ENCODE measurements around the gene BICDL1. TPM values are rescaled to one million over a fixed set of nuclear protein-coding genes. Genes with fewer than 3 reads are reported as not detected.

BICDL1 gene
- polyA plus RNA-seq, 3 donors = 34.3 to 39.1 (median 36.2) TPM

GRCh38 chr12:120051535-120051934, 62.5 kb downstream of the BICDL1 start:
- no peak for DNase-seq (ENCODE audit: low read depth in 3 of 3, low spot score in 2 of 3)

DNA sequence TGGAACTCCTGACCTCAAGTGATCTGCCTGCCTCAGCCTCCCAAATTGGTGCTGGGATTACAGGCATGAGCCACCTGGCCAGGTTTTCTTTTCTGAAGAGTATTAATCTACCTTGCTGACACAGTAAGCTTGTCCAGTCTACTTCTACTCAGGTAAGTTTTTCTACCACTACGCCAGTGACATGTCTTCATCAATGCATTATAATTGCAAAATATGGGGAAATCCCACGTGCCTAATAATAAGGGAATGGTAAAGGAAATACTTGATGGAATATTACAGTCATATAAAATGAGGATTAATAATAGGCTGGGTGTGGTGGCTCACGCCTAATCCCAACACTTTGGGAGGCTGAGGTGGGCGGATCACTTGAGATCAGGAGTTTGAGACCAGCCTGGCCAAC, 65.3 kb downstream of the BICDL1 start:
- no peak for DNase-seq (ENCODE audit: low read depth in 3 of 3, low spot score in 2 of 3)

DNA sequence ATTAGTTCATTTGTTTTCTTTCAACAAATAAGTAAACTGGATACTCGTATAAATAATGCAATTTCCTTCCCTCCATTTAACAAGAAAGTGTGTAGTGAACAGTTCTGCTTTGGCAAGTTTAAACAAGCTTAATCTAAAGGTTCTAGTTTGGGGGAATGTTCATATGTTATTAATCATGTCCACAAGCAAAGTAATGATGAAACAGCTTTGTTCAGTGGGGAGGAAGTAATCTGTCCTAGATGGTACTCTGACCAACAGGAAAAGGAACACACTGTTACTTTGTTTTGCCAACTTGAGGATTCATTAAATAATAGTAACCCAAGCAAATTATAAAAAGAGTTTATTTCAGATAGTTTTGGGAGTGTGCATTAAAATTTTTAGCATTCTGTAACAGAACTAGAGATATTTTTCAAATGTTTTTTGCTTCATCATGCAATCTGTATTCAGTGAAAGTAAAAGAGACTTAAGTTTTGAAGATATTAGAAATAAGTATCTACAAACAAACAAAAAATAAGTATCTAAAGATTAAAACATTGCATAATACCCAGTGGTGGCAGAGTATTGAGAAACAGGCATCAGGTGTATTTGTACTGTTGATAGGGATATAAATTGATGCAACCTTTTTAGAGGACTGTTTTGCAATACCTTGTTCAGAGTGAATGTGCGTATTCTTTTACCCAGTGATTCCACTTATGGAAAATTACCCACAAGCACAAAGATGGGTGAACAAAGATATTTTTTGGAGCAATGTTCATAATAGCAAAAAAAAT, 66.4 kb downstream of the BICDL1 start:
- no peak for DNase-seq (ENCODE audit: low read depth in 3 of 3, low spot score in 2 of 3)

- DNase-seq (ENCODE audit: low read depth in 3 of 3, low spot score in 2 of 3) = no peak
Measured at GRCh38 chr12:120056739-120057138, 67.7 kb downstream of the BICDL1 start.

- DNase-seq (ENCODE audit: low read depth in 3 of 3, low spot score in 2 of 3) = no peak
Measured at GRCh38 chr12:120060196-120060595, 71.2 kb downstream of the BICDL1 start.

DNA sequence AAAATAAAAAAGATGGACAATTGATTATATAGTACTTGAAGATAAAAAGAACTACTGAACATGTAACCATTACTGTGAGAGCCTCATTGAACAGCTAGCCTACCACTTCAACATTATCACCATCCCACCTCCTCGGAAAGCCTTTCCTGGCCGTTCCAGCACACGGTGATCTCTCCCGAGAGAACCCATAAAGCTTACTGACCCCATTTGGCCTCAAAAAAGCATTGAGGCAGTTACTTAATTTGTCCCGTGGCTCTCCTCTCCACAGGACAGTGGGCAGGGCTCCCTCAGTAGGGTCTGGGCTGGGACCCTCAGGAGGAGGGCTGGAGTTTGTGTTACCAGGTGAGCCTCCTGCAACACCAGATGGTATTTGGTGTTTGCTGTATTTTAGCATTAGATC, 71.7 kb downstream of the BICDL1 start:
- no peak for DNase-seq (ENCODE audit: low read depth in 3 of 3, low spot score in 2 of 3)

GRCh38 chr12:120061575-120062214, 72.7 kb downstream of the BICDL1 start:
- no peak for DNase-seq (ENCODE audit: low read depth in 3 of 3, low spot score in 2 of 3)

GRCh38 chr12:120062976-120063579, 74.0 kb downstream of the BICDL1 start:
- no peak for DNase-seq (ENCODE audit: low read depth in 3 of 3, low spot score in 2 of 3)

- no peak for DNase-seq (ENCODE audit: low read depth in 3 of 3, low spot score in 2 of 3)
Measured at GRCh38 chr12:120064054-120064940, 75.3 kb downstream of the BICDL1 start.

DNA sequence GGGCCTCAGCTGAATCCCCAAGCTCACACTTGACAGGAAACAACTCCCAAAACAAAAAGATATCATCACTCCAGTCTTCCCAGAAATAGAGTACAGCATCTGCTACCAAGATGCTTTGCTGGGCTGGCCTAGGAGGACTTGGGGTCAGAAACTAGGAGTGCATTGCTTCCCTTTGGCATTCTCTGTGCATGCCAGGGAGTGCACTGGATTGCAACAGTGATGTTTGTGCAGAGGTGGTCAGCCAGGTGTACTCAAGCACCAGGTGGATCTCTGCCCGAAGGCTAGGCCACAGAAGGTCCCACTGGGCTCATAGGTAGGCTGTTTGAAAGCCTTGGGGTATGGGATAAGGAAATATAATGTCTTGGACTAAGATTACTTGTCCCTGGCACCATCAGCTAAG, 76.4 kb downstream of the BICDL1 start:
- no peak for DNase-seq (ENCODE audit: low read depth in 3 of 3, low spot score in 2 of 3)

GRCh38 chr12:120066341-120066740, 77.3 kb downstream of the BICDL1 start:
- DNase-seq (ENCODE audit: low read depth in 3 of 3, low spot score in 2 of 3) = no peak

- DNase-seq (ENCODE audit: low read depth in 3 of 3, low spot score in 2 of 3) = no peak
Measured at GRCh38 chr12:120067084-120067869, 78.2 kb downstream of the BICDL1 start.

DNA sequence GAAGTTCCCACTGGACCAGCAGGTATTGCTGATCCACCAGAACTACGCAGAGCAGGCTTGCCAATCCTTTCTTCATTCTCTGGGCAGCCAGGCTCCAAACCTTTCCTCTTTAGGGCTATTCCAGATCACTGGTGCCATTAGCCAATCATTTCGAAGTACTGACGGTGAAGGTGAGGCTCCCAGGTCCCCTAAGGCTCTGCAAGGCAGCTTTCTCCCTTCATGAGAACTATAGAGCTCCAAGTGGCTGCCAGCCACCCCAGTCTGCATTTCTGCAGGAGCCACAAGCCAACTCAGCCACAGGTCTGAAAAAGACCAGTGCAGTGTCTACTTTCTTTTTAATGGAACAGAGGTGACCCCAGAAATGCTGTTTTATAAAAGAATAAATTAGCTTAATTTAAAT, 78.9 kb downstream of the BICDL1 start:
- DNase-seq (ENCODE audit: low read depth in 3 of 3, low spot score in 2 of 3) = no peak

DNA sequence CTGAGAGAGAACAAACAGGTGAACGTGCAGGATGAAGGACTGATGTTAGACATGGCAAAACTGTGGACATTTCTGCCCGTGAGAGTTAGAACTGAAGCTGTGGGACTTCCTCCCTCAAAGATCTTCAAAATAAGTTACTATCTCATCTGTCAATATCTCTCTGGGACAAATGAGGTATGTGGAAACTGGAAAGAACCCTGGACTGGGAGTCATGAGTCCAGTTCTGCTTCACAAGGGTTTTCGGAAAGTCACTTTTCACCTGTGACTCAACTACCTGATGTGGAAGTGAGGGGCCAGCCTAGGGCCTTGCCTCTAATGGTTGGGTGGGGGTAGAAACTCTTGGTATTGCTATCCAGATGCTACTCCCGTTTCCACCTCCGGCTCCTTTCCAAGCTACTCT, 80.2 kb downstream of the BICDL1 start:
- DNase-seq (ENCODE audit: low read depth in 3 of 3, low spot score in 2 of 3) = no peak

DNA sequence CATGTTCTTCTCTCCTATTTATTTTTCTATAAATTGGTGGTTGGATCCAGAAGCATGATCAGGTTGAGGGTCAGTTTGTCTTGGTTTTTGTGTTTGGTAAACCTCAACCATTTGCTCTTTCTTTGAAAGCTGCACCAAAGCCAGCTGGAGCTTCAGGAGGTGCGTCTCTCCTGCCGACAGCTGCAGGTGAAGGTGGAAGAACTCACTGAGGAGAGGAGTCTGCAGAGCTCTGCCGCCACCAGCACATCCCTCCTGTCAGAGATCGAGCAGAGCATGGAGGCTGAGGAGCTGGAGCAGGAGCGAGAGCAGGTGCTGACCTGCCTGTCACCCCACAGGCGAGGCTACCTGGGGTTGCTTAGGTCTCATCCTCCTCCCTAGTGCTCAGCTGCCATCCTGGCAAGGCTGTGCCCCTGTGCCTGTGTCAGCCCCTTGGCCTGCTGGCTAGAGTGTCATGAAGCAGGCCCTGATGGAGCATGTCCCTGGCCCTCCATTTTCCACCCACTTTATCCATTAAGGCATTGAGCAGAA, 82.5 kb downstream of the BICDL1 start:
- DNase-seq (ENCODE audit: low read depth in 3 of 3, low spot score in 2 of 3) = no peak

DNA sequence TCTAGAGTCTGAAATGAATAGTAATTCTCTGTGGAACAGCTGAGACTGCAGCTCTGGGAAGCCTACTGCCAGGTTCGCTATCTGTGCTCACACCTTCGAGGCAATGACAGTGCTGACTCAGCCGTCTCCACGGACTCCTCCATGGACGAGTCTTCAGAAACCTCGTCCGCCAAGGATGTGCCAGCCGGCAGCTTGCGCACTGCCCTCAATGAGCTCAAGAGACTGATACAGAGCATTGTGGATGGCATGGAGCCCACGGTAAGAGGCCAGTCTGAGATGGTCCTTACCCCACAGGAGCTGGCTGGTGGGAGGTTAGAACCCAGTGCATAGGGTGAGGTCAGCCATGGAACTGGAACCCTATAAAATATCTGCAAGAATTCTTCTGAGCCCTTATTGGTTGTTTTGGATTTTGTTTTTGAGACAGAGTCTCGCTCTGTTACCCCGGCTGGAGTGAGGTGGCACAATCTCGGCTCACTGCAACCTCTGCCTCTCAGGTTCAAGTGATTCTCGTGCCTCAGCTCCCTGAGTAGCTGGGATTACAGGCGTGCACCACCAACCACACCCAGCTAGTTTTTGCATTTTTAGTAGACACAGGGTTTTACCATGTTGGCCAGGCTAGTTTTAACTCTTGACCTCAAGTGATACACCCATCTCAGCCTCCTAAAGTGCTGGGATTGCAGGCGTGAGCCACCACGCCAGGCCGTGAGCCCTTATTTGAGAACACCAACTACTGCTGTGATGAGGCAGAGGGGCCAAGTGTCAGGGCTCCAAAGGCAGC, 83.6 kb downstream of the BICDL1 start:
- no peak for DNase-seq (ENCODE audit: low read depth in 3 of 3, low spot score in 2 of 3)

DNA sequence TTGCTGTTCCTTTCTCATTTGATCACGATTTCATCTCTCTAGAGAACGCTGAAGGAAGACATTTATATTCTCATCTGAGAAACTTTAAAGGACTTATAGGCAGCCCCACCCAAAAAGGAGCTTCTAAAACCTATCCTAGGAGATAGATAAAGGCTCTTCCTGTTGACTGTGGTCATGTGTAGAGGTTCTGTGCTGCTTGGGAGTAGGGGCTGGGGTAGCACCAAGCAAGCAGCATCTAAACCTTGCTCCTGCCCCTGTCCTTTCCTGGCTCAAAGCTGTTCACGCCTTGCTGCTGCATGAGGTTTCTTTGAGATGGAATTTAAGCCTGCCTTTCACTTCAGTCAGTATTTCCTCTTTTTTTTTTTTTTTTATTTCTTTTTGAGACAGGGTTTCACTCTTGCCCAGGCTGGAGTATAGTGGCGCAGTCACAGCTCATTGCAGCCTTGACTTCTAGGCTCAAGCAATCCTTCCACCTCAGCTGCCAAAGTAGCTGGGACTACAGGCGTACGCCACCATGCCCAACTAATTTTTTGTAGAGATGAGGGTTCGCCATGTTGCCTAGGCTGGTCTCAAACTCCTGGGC, 86.1 kb downstream of the BICDL1 start:
- DNase-seq (ENCODE audit: low read depth in 3 of 3, low spot score in 2 of 3) = no peak

DNA sequence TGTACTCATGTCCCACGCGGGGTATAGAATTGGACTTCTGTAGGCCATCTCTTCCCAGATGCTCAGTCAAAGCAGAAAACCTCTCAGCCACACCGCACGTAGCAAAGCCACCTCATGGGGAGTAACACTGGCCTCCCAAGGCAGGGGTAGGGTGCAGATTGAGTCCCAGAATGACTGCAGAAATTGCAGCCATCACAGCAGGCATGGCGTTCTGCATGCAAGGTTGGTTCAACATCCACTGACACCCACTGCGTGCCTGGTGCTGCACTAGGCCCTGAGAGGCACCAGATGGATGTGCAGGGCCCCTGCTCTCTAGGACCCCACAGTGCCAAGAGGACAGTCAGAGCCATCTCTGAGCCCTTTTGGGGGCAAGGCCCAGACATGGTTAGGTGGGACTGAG, 87.6 kb downstream of the BICDL1 start:
- no peak for DNase-seq (ENCODE audit: low read depth in 3 of 3, low spot score in 2 of 3)

DNA sequence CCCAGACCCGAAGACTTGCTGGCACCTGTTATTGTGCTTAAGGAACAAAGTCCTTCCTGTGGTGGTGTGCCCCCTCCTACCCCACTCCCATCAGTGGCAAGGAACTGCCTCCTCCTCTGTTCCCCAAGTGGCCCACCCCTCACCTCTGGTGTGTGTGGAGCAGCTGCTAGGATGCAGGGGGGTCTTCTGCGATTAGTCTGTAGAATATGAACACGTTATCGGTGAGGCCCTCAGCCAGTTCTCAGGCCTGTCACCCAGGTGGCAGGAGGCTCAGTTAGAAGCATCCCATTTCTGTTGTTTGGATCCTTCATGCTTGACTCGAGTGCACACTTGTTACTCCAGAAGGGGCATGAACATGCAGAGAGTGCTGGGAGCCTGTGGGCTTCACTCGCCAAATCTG, 88.2 kb downstream of the BICDL1 start:
- no peak for DNase-seq (ENCODE audit: low read depth in 3 of 3, low spot score in 2 of 3)
